DND-41 (cell line): ENCODE results near the gene PLA2R1.

Source experiments
- ATAC-seq: fragments of 200-7000 bp; cut with Tn5 transposase; 3 replicates; pipeline ENCODE4 v1.9.1; 2021; ENCODE audit warnings: low read depth; ENCODE audit not compliant: insufficient read depth
- DNase-seq: peaks from one replicate; pipeline ENCODE4 v3.0.0-alpha.2; 2020
- H2AFZ ChIP-seq: 2 replicates; pipeline ENCODE4 v1.6.0; 2012; ENCODE audit warnings: low read depth, low read length
- H3K27ac ChIP-seq: 2 replicates; pipeline ENCODE4 v1.5.1; 2012; ENCODE audit warnings: low read length, inconsistent platforms
- H3K27me3 ChIP-seq: fragments of 200-600 bp; sonication (generic); 2 replicates; pipeline ENCODE4 v1.6.0; 2012; ENCODE audit warnings: low read length, mild to moderate bottlenecking, inconsistent platforms; ENCODE audit not compliant: insufficient read depth, poor library complexity
- H3K36me3 ChIP-seq: 2 replicates; pipeline ENCODE4 v1.5.1; 2012; ENCODE audit warnings: low read length, inconsistent platforms; ENCODE audit not compliant: insufficient read depth
- H3K4me1 ChIP-seq: 2 replicates; pipeline ENCODE4 v1.5.1; 2012; ENCODE audit warnings: mild to moderate bottlenecking, low read length; ENCODE audit not compliant: insufficient read depth
- H3K4me2 ChIP-seq: 2 replicates; pipeline ENCODE4 v1.6.0; 2012; ENCODE audit warnings: mild to moderate bottlenecking, moderate library complexity, low read length, inconsistent platforms; ENCODE audit not compliant: insufficient read depth
- H3K4me3 ChIP-seq, 2 experiments: fragments of 200-600 bp in 1 of 2; shearing (Covaris generic) in 1 of 2; 2 replicates each; pipeline ENCODE4 v1.5.1; 2012 to 2016; ENCODE audit warnings: inconsistent platforms in 2 of 2, low read length in 2 of 2, mild to moderate bottlenecking in 2 of 2, low read depth in 1 of 2, moderate library complexity in 1 of 2
- H3K79me2 ChIP-seq: 2 replicates; pipeline ENCODE4 v1.6.0; 2012; ENCODE audit warnings: low read length, inconsistent platforms; ENCODE audit not compliant: insufficient read depth
- H3K9ac ChIP-seq: 2 replicates; pipeline ENCODE4 v1.6.0; 2012; ENCODE audit warnings: low read depth, mild to moderate bottlenecking, inconsistent platforms, low read length, moderate library complexity
- H3K9me3 ChIP-seq: 2 replicates; pipeline ENCODE4 v1.5.1; 2012; ENCODE audit warnings: low read length, moderate library complexity, mild to moderate bottlenecking, inconsistent platforms; ENCODE audit not compliant: insufficient read depth, severe bottlenecking
- H4K20me1 ChIP-seq: 2 replicates; pipeline ENCODE4 v1.6.0; 2012; ENCODE audit warnings: low read length; ENCODE audit not compliant: insufficient read depth
- EZH2 ChIP-seq: IDR thresholded peaks from 3 replicates; pipeline ENCODE4 v1.6.1; 2012; ENCODE audit warnings: borderline replicate concordance, low read depth, mild to moderate bottlenecking, moderate library complexity, low read length, inconsistent platforms; ENCODE audit not compliant: severe bottlenecking
- TF ChIP-seq, protein P1 (sequence below): IDR thresholded peaks from 2 replicates; pipeline ENCODE4 v1.5.1; 2012; ENCODE audit warnings: borderline replicate concordance, low read length, moderate library complexity, mild to moderate bottlenecking; ENCODE audit not compliant: poor library complexity, severe bottlenecking; ENCODE audit errors: extremely low read depth

The PLA2R1 gene

DNA sequence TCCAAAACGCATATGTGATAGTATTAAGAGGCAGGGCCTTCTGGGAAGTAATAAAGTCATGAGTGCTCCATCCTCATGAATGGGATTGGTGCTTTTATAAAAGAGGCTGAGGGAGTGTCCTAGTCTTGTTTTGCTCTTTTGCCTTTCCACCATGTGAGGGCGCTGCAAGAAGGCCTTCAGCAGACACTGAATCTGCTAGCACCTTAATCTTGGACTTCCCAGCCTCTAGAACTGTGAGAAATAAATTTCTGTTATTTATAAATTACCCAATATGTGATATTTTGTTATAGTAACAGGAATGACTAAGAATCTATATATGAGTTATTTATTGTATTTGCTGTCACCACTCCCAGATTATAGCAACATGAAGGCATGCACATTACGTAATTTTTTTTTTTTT, 63.5 kb downstream of the PLA2R1 start:
- H3K4me3 ChIP-seq = no peak overlapping the region
- no peaks in the 10 kb centered on the region for H3K36me3 ChIP-seq
- no peak overlapping the region for H2AFZ ChIP-seq
- peaks cover 2% of the 10 kb centered on the region for H3K27me3 ChIP-seq
- no peak for ATAC-seq
- no peaks in the 10 kb centered on the region for H3K9me3 ChIP-seq
- no peak overlapping the region for H3K9ac ChIP-seq
- H3K4me1 ChIP-seq = no peaks in the 10 kb centered on the region
- H3K27ac ChIP-seq = no peak overlapping the region
- no peaks in the 10 kb centered on the region for H3K79me2 ChIP-seq
- peak; percentile 7 for DNase-seq
- TF ChIP-seq, protein P1, sequence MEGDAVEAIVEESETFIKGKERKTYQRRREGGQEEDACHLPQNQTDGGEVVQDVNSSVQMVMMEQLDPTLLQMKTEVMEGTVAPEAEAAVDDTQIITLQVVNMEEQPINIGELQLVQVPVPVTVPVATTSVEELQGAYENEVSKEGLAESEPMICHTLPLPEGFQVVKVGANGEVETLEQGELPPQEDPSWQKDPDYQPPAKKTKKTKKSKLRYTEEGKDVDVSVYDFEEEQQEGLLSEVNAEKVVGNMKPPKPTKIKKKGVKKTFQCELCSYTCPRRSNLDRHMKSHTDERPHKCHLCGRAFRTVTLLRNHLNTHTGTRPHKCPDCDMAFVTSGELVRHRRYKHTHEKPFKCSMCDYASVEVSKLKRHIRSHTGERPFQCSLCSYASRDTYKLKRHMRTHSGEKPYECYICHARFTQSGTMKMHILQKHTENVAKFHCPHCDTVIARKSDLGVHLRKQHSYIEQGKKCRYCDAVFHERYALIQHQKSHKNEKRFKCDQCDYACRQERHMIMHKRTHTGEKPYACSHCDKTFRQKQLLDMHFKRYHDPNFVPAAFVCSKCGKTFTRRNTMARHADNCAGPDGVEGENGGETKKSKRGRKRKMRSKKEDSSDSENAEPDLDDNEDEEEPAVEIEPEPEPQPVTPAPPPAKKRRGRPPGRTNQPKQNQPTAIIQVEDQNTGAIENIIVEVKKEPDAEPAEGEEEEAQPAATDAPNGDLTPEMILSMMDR = peak; percentile 27
- TF ChIP-seq EZH2 = no peak
- H4K20me1 ChIP-seq = no peaks in the 10 kb centered on the region
- no peak overlapping the region for H3K4me2 ChIP-seq

DNA sequence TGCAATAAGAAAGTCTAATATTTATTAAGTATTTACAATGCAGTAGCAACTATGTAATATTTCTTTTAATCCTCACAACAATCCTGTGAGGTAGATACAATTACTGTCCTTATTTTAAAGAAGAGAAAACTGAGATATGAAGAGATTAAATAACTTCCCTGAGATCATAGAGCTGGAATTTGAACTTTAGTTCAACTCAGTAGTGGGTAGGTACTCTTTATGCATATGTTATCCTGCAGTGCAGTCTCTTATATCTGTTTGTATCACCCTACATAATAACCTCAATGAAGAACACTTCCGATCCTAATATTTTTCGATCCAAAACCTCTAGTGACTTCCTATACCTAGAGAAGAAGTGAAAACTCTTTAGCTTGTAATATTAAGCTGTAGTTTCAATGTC, 64.2 kb downstream of the PLA2R1 start:
- Histone ChIP-seq H2AFZ (no peak overlapping the region), H3K9ac (no peak overlapping the region), H3K9me3 (no peaks in the 10 kb centered on the region), H3K4me2 (no peak overlapping the region), H3K36me3 (no peaks in the 10 kb centered on the region), H3K4me1 (no peaks in the 10 kb centered on the region), H3K79me2 (no peaks in the 10 kb centered on the region), H3K27ac (no peak overlapping the region), H3K4me3 (no peak overlapping the region), H3K27me3 (peaks cover 2% of the 10 kb centered on the region), H4K20me1 (no peaks in the 10 kb centered on the region)
- TF ChIP-seq, protein P1 = no peak
- ATAC-seq = no peak
- no peak for DNase-seq

DNA sequence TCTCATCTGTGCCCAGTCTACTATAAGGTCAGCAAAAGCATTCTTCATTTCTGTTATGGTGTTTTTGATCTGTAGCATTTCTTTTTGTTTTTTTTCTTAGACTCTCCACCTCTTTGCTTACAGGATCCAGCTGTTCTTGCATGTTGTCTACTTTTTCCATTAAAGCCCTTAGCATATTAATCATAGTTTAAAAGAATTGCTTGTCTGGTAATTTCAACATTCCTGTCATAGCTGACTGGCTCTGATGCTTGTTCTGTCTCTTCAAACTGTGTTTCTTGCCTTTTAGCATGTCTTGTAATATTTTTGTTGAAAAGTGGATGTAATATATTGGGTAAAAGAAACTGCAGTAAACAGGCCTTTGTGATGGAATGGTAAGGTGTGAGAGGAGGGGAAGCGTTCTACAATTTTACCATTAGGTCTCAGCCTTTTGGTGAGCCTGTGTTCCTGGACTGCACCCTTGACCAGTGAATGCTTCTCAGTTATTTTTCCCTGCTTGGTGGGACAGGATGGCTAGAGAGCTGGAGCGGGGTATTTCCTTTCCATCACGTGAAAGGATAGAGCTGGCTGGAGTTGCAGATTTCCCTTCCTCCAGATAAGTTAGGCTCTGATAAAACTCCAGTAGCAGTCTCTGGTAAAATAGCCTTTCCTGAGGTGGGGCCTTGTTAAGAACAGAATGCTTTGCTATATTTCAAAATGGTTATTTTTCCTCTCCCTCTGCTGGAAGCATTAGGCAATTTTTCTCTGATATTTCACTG, 65.4 kb downstream of the PLA2R1 start:
- Histone ChIP-seq H3K4me3 (no peak overlapping the region), H3K27ac (no peak overlapping the region), H4K20me1 (no peaks in the 10 kb centered on the region), H3K27me3 (peaks cover 2% of the 10 kb centered on the region), H3K79me2 (no peaks in the 10 kb centered on the region), H3K9ac (no peak overlapping the region), H3K36me3 (no peaks in the 10 kb centered on the region), H2AFZ (no peak overlapping the region), H3K4me2 (no peak overlapping the region), H3K9me3 (no peaks in the 10 kb centered on the region), H3K4me1 (no peaks in the 10 kb centered on the region)
- TF ChIP-seq, protein P1 = no peak
- TF ChIP-seq EZH2 = no peak
- ATAC-seq (no peak), DNase-seq (no peak)

DNA sequence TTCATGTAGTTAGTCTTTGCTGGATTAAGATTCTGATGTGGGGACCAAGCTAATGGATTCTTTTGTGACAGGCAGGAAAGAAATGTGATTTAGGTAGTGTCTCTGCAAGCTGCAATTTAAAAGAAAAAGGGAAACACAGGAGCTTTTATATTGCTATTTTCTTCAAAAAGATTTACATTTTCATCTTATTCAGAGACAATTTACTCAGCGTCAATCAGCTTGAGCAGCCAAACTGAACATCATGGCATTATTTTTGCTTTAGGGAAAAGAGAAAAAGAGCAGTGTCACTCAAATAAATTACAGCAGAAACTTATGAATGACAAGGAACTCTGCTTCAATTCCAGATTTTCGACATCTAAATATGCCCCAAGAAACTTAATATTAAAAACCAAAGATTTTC, 67.4 kb downstream of the PLA2R1 start:
- Histone ChIP-seq H3K27ac (no peak overlapping the region), H3K4me1 (no peaks in the 10 kb centered on the region), H3K4me3 (no peak overlapping the region), H3K4me2 (no peak overlapping the region), H3K9me3 (no peaks in the 10 kb centered on the region), H3K36me3 (no peaks in the 10 kb centered on the region), H3K9ac (no peak overlapping the region), H4K20me1 (no peaks in the 10 kb centered on the region), H3K27me3 (peaks cover 2% of the 10 kb centered on the region), H2AFZ (no peak overlapping the region), H3K79me2 (no peaks in the 10 kb centered on the region)
- TF ChIP-seq, protein P1 = no peak
- no peak for TF ChIP-seq EZH2
- no peak for ATAC-seq
- no peak for DNase-seq
